HepG2 (cell line): ENCODE data around the gene ALOXE3. TPM values are rescaled to one million over a fixed set of nuclear protein-coding genes. Genes with fewer than 3 reads are reported as not detected.
A peak's percentile ranks its signal among the peaks of the same experiment; 100 is the strongest.

Source experiments
- ARNT ChIP-seq: fragments of 450-650 bp; IDR thresholded peaks from 2 replicates; pipeline ENCODE4 v1.6.1; 2017
- ATF1 ChIP-seq: IDR thresholded peaks from 2 replicates; pipeline ENCODE4 v1.6.1; 2016; ENCODE audit warnings: mild to moderate bottlenecking, control low read depth
- ELF3 ChIP-seq: IDR thresholded peaks from 2 replicates; pipeline ENCODE4 v1.6.1; 2016; ENCODE audit warnings: missing genetic modification reagents, missing compliant biosample characterization
- HNF4A ChIP-seq: sonication (generic); formaldehyde crosslinking; IDR thresholded peaks from 2 replicates; pipeline ENCODE4 v1.4.0; 2020; ENCODE audit warnings: missing genetic modification reagents
- MED1 ChIP-seq: sonication (generic); formaldehyde crosslinking; IDR thresholded peaks from 2 replicates; pipeline ENCODE4 v1.4.0; 2020; ENCODE audit warnings: missing genetic modification reagents
- MYC ChIP-seq: sonication (generic); formaldehyde crosslinking; IDR thresholded peaks from 2 replicates; pipeline ENCODE4 v1.9.0; 2021; ENCODE audit warnings: missing genetic modification reagents, borderline replicate concordance
- PATZ1 ChIP-seq: sonication (generic); formaldehyde crosslinking; IDR thresholded peaks from 2 replicates; pipeline ENCODE4 v1.4.0; 2020; ENCODE audit warnings: missing genetic modification reagents
- RXRA ChIP-seq: sonication (generic); formaldehyde crosslinking; IDR thresholded peaks from 2 replicates; pipeline ENCODE4 v1.5.1; 2020; ENCODE audit warnings: missing genetic modification reagents
- SALL2 ChIP-seq: sonication (generic); formaldehyde crosslinking; IDR thresholded peaks from 2 replicates; pipeline ENCODE4 v1.8.1; 2023; ENCODE audit warnings: mild to moderate bottlenecking, missing genetic modification reagents, inconsistent platforms
- SMARCE1 ChIP-seq: fragments of 450-650 bp; IDR thresholded peaks from 2 replicates; pipeline ENCODE4 v1.6.1; 2017; ENCODE audit warnings: borderline replicate concordance
- SRY ChIP-seq: sonication (generic); formaldehyde crosslinking; IDR thresholded peaks from 2 replicates; pipeline ENCODE4 v1.8.0; 2022; ENCODE audit warnings: mild to moderate bottlenecking, missing genetic modification reagents
- ZNF383 ChIP-seq: sonication (generic); formaldehyde crosslinking; IDR thresholded peaks from 2 replicates; pipeline ENCODE4 v1.4.0; 2020; ENCODE audit warnings: missing genetic modification reagents, mild to moderate bottlenecking, borderline replicate concordance
- ZNF543 ChIP-seq: sonication (generic); formaldehyde crosslinking; IDR thresholded peaks from 2 replicates; pipeline ENCODE4 v1.4.0; 2020; ENCODE audit warnings: mild to moderate bottlenecking, missing genetic modification reagents
- ZNF550 ChIP-seq: sonication (generic); formaldehyde crosslinking; IDR thresholded peaks from 2 replicates; pipeline ENCODE4 v1.4.0; 2020; ENCODE audit warnings: mild to moderate bottlenecking, missing genetic modification reagents, borderline replicate concordance
- polyA plus RNA-seq, 8 experiments: library from polyadenylated mRNA; depleted of rRNA in 3 of 8; stranded (reverse) in 7 of 8; unstranded in 1 of 8; fragments of >200 nt; fragmentation: Illumina TruSeq in 4 of 8; extraction: Trizol in 4 of 8; gene quantifications; 2 replicates each; pipeline versions ENCODE4 v1.2.1 to v1.2.3, GENCODE V29; 2011 to 2016; ENCODE audit warnings: low read depth in 4 of 8, missing spikeins in 1 of 8, mixed read lengths in 1 of 8; ENCODE audit not compliant: insufficient read depth in 1 of 8
- total RNA-seq, 5 experiments: library from RNA; depleted of rRNA; stranded (reverse); fragments of >200 nt; fragmentation: Illumina TruSeq; extraction: Trizol; gene quantifications; 2 replicates each; pipeline ENCODE4 v1.2.3, GENCODE V29; 2016; ENCODE audit warnings: low read depth in 1 of 5
- TF ChIP-seq, protein P1 (sequence below): fragments of 450-650 bp; IDR thresholded peaks from 2 replicates; pipeline ENCODE4 v1.6.1; 2017
- TF ChIP-seq, protein P2 (sequence below): sonication (generic); formaldehyde crosslinking; IDR thresholded peaks from 2 replicates; pipeline ENCODE4 v1.5.1; 2020; ENCODE audit warnings: mild to moderate bottlenecking, missing genetic modification reagents, moderate library complexity
- TF ChIP-seq, protein P3 (sequence below): sonication (generic); formaldehyde crosslinking; IDR thresholded peaks from 2 replicates; pipeline ENCODE4 v1.5.0; 2020; ENCODE audit warnings: mild to moderate bottlenecking, missing genetic modification reagents

Gene ALOXE3
- total and polyA plus RNA-seq, 2 of the 13 experiments (the other 11 are each of a cell fraction or from before 2014, with no cell fraction given), result 0.07 TPM; not detected in 1

GRCh38 chr17:8158267-8159031 lies 40.1 kb upstream of the ALOXE3 start (continued):
- TF ChIP-seq ELF3 (CRISPR knock-in tag), result peak; percentile 23; the same call in 1 of the 2 replicates
- peak; percentile 24; the same call in 1 of the 2 replicates for TF ChIP-seq PATZ1 (CRISPR knock-in tag)
- no peak for TF ChIP-seq SMARCE1
- peak; percentile 22; the same call in 1 of the 2 replicates for TF ChIP-seq RXRA (CRISPR knock-in tag)
- peak; percentile 69 for TF ChIP-seq HNF4A (CRISPR knock-in tag)
- TF ChIP-seq ZNF383 (CRISPR knock-in tag), result no peak
- TF ChIP-seq ZNF550 (CRISPR knock-in tag), result no peak
- TF ChIP-seq ZNF543 (CRISPR knock-in tag), result no peak
- no peak for TF ChIP-seq ARNT
- TF ChIP-seq MED1 (CRISPR knock-in tag), result 0 out of 2 replicates have a peak, but pooled peaks have one; percentile 24
- no peak for TF ChIP-seq SRY (CRISPR knock-in tag)
- TF ChIP-seq, protein P1, sequence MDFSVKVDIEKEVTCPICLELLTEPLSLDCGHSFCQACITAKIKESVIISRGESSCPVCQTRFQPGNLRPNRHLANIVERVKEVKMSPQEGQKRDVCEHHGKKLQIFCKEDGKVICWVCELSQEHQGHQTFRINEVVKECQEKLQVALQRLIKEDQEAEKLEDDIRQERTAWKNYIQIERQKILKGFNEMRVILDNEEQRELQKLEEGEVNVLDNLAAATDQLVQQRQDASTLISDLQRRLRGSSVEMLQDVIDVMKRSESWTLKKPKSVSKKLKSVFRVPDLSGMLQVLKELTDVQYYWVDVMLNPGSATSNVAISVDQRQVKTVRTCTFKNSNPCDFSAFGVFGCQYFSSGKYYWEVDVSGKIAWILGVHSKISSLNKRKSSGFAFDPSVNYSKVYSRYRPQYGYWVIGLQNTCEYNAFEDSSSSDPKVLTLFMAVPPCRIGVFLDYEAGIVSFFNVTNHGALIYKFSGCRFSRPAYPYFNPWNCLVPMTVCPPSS, result no peak
- no peak for TF ChIP-seq MYC (CRISPR knock-in tag)
- TF ChIP-seq SALL2 (CRISPR knock-in tag), result no peak
- TF ChIP-seq ATF1 (CRISPR knock-in tag), result no peak
- TF ChIP-seq, protein P2, sequence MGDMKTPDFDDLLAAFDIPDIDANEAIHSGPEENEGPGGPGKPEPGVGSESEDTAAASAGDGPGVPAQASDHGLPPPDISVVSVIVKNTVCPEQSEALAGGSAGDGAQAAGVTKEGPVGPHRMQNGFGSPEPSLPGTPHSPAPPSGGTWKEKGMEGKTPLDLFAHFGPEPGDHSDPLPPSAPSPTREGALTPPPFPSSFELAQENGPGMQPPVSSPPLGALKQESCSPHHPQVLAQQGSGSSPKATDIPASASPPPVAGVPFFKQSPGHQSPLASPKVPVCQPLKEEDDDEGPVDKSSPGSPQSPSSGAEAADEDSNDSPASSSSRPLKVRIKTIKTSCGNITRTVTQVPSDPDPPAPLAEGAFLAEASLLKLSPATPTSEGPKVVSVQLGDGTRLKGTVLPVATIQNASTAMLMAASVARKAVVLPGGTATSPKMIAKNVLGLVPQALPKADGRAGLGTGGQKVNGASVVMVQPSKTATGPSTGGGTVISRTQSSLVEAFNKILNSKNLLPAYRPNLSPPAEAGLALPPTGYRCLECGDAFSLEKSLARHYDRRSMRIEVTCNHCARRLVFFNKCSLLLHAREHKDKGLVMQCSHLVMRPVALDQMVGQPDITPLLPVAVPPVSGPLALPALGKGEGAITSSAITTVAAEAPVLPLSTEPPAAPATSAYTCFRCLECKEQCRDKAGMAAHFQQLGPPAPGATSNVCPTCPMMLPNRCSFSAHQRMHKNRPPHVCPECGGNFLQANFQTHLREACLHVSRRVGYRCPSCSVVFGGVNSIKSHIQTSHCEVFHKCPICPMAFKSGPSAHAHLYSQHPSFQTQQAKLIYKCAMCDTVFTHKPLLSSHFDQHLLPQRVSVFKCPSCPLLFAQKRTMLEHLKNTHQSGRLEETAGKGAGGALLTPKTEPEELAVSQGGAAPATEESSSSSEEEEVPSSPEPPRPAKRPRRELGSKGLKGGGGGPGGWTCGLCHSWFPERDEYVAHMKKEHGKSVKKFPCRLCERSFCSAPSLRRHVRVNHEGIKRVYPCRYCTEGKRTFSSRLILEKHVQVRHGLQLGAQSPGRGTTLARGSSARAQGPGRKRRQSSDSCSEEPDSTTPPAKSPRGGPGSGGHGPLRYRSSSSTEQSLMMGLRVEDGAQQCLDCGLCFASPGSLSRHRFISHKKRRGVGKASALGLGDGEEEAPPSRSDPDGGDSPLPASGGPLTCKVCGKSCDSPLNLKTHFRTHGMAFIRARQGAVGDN (CRISPR knock-in tag), result peak; percentile 32
- TF ChIP-seq, protein P3, sequence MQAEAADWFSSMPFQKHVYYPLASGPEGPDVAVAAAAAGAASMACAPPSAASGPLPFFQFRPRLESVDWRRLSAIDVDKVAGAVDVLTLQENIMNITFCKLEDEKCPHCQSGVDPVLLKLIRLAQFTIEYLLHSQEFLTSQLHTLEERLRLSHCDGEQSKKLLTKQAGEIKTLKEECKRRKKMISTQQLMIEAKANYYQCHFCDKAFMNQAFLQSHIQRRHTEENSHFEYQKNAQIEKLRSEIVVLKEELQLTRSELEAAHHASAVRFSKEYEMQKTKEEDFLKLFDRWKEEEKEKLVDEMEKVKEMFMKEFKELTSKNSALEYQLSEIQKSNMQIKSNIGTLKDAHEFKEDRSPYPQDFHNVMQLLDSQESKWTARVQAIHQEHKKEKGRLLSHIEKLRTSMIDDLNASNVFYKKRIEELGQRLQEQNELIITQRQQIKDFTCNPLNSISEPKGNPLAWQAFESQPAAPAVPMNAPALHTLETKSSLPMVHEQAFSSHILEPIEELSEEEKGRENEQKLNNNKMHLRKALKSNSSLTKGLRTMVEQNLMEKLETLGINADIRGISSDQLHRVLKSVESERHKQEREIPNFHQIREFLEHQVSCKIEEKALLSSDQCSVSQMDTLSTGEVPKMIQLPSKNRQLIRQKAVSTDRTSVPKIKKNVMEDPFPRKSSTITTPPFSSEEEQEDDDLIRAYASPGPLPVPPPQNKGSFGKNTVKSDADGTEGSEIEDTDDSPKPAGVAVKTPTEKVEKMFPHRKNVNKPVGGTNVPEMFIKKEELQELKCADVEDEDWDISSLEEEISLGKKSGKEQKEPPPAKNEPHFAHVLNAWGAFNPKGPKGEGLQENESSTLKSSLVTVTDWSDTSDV (CRISPR knock-in tag), result no peak
